Hematopoietic multipotent progenitor cell treated with erythropoietin and hydrocortisone succinate and interleukin-3 and kit ligand, for 6 days (in vitro differentiated cells): ENCODE measurements around the gene KAT6B.

Experiments used
- DNase-seq: peaks from one replicate; pipeline ENCODE4 v3.0.0-alpha.2; 2015

KAT6B gene

GRCh38 chr10:75019370-75019769 is 193.0 kb downstream of the KAT6B start:
- peak; percentile 61 for DNase-seq

GRCh38 chr10:75020168-75020567 is 193.8 kb downstream of the KAT6B start:
- DNase-seq, result no peak

- DNase-seq, result no peak
These were observed 195.2 kb downstream of the KAT6B start for GRCh38 chr10:75021379-75022249.

- peak; percentile 16 for DNase-seq
These were observed 196.7 kb downstream of the KAT6B start for GRCh38 chr10:75023074-75023473.

- no peak for DNase-seq
These were observed 198.6 kb downstream of the KAT6B start for GRCh38 chr10:75024971-75025523.

GRCh38 chr10:75028049-75028448 is 201.6 kb downstream of the KAT6B start:
- DNase-seq, result no peak

- DNase-seq, result no peak
These were observed 202.3 kb downstream of the KAT6B start for GRCh38 chr10:75028748-75029147.

- no peak for DNase-seq
These were observed 203.0 kb downstream of the KAT6B start for GRCh38 chr10:75029420-75029819.

- DNase-seq, result no peak
These were observed 203.5 kb downstream of the KAT6B start for GRCh38 chr10:75029857-75030256.

GRCh38 chr10:75030371-75030770 is 204.0 kb downstream of the KAT6B start:
- no peak for DNase-seq

- no peak for DNase-seq
These were observed 205.7 kb downstream of the KAT6B start for GRCh38 chr10:75032119-75032518.

- no peak for DNase-seq
These were observed 206.4 kb downstream of the KAT6B start for GRCh38 chr10:75032813-75033212.

- no peak for DNase-seq
These were observed 207.2 kb downstream of the KAT6B start for GRCh38 chr10:75033399-75034130.

GRCh38 chr10:75034131-75034512 is 207.7 kb downstream of the KAT6B start:
- no peak for DNase-seq

GRCh38 chr10:75034714-75035258 is 208.4 kb downstream of the KAT6B start:
- no peak for DNase-seq

GRCh38 chr10:75035975-75036708 is 209.7 kb downstream of the KAT6B start:
- no peak for DNase-seq

GRCh38 chr10:75037171-75038153 is 211.1 kb downstream of the KAT6B start:
- no peak for DNase-seq

- DNase-seq, result no peak
These were observed 211.9 kb downstream of the KAT6B start for GRCh38 chr10:75038335-75038734.

- DNase-seq, result no peak
These were observed 214.2 kb downstream of the KAT6B start for GRCh38 chr10:75040576-75040975.

GRCh38 chr10:75042292-75042974 is 216.0 kb downstream of the KAT6B start:
- DNase-seq, result no peak
